ENCODE data around the gene ENPP6. TPM values are rescaled to one million over a fixed set of nuclear protein-coding genes. Genes with fewer than 3 reads are reported as not detected.

The ENPP6 gene
- total RNA-seq, 1 donor from 2014 or later = not detected

GRCh38 chr4:184191267-184191666 is 26.4 kb downstream of the ENPP6 start:
- DNase-seq (ENCODE audit: low read depth, low spot score) = no peak

- DNase-seq (ENCODE audit: low read depth, low spot score) = no peak
Observed at GRCh38 chr4:184190711-184191110, 27.0 kb downstream of the ENPP6 start.

- no peak for DNase-seq (ENCODE audit: low read depth, low spot score)
Observed at GRCh38 chr4:184189966-184190365, 27.7 kb downstream of the ENPP6 start.

GRCh38 chr4:184188443-184189400 is 29.0 kb downstream of the ENPP6 start:
- no peak for DNase-seq (ENCODE audit: low read depth, low spot score)

- DNase-seq (ENCODE audit: low read depth, low spot score) = no peak
Observed at GRCh38 chr4:184177271-184177670, 40.4 kb downstream of the ENPP6 start.

- no peak for DNase-seq (ENCODE audit: low read depth, low spot score)
Observed at GRCh38 chr4:184174571-184175488, 42.8 kb downstream of the ENPP6 start.

- DNase-seq (ENCODE audit: low read depth, low spot score) = no peak
Observed at GRCh38 chr4:184171011-184171410, 46.7 kb downstream of the ENPP6 start.

GRCh38 chr4:184169225-184169867 is 48.3 kb downstream of the ENPP6 start:
- no peak for DNase-seq (ENCODE audit: low read depth, low spot score)

- DNase-seq (ENCODE audit: low read depth, low spot score) = no peak
Observed at GRCh38 chr4:184168406-184169019, 49.2 kb downstream of the ENPP6 start.

GRCh38 chr4:184167576-184167975 is 50.1 kb downstream of the ENPP6 start:
- DNase-seq (ENCODE audit: low read depth, low spot score) = no peak

- no peak for DNase-seq (ENCODE audit: low read depth, low spot score)
Observed at GRCh38 chr4:184166736-184167135, 50.9 kb downstream of the ENPP6 start.

GRCh38 chr4:184165291-184165690 is 52.4 kb downstream of the ENPP6 start:
- DNase-seq (ENCODE audit: low read depth, low spot score) = no peak

- no peak for DNase-seq (ENCODE audit: low read depth, low spot score)
Observed at GRCh38 chr4:184163813-184164212, 53.9 kb downstream of the ENPP6 start.

GRCh38 chr4:184162596-184162995 is 55.1 kb downstream of the ENPP6 start:
- no peak for DNase-seq (ENCODE audit: low read depth, low spot score)

- no peak for DNase-seq (ENCODE audit: low read depth, low spot score)
Observed at GRCh38 chr4:184157322-184157721, 60.4 kb downstream of the ENPP6 start.

- no peak for DNase-seq (ENCODE audit: low read depth, low spot score)
Observed at GRCh38 chr4:184156163-184156920, 61.3 kb downstream of the ENPP6 start.

- no peak for DNase-seq (ENCODE audit: low read depth, low spot score)
Observed at GRCh38 chr4:184154199-184154598, 63.5 kb downstream of the ENPP6 start.

GRCh38 chr4:184153781-184154180 is 63.9 kb downstream of the ENPP6 start:
- DNase-seq (ENCODE audit: low read depth, low spot score) = no peak

GRCh38 chr4:184151988-184152485 is 65.6 kb downstream of the ENPP6 start:
- DNase-seq (ENCODE audit: low read depth, low spot score) = no peak
